CD14-positive monocyte (primary cell): Measurements from ENCODE around the gene HPGD. TPM values are rescaled to one million over a fixed set of nuclear protein-coding genes. Genes with fewer than 3 reads are reported as not detected.

Experiments used
- DNase-seq, 3 donors: peaks; one replicate each; pipeline ENCODE4 v3.0.0-alpha.2; 2011 to 2022
- H2AFZ ChIP-seq: 2 replicates; pipeline ENCODE4 v1.6.0; 2012; ENCODE audit warnings: mild to moderate bottlenecking, low read depth, low read length, inconsistent platforms; ENCODE audit not compliant: insufficient read depth, poor library complexity, severe bottlenecking
- H3K27ac ChIP-seq, 2 donors: 1 replicate in 1 of 2; 2 replicates in 1 of 2; pipeline ENCODE4 v1.5.1; 2012 to 2013; ENCODE audit warnings: low read length in 2 of 2, control low read depth in 1 of 2, inconsistent platforms in 1 of 2, low read depth in 1 of 2, mild to moderate bottlenecking in 1 of 2
- H3K27me3 ChIP-seq, 2 donors: one replicate each; pipeline versions ENCODE4 v1.6.0 to v1.6.1; 2011 to 2013; ENCODE audit warnings: low read length in 2 of 2; ENCODE audit not compliant: control insufficient read depth in 2 of 2, insufficient read depth in 2 of 2
- H3K36me3 ChIP-seq, 2 donors: replicated peaks in 1 of 2; 1 replicate in 1 of 2; 2 replicates in 1 of 2; pipeline versions ENCODE4 v1.5.1 to v1.6.1; 2012 to 2013; ENCODE audit warnings: low read length in 2 of 2, control low read depth in 1 of 2, inconsistent platforms in 1 of 2, mild to moderate bottlenecking in 1 of 2; ENCODE audit not compliant: insufficient read depth in 2 of 2, control insufficient read depth in 1 of 2
- H3K4me1 ChIP-seq, 2 donors: 1 replicate in 1 of 2; 2 replicates in 1 of 2; pipeline versions ENCODE4 v1.5.1 to v1.6.1; 2012 to 2013; ENCODE audit warnings: low read length in 2 of 2, control low read depth in 1 of 2, inconsistent platforms in 1 of 2, mild to moderate bottlenecking in 1 of 2, moderate library complexity in 1 of 2; ENCODE audit not compliant: insufficient read depth in 2 of 2, control insufficient read depth in 1 of 2
- H3K4me2 ChIP-seq: replicated peaks from 2 replicates; pipeline ENCODE3; 2012; ENCODE audit warnings: low read length, moderate library complexity, mild to moderate bottlenecking; ENCODE audit not compliant: poor library complexity, severe bottlenecking; ENCODE audit errors: extremely low read depth
- H3K4me3 ChIP-seq, 3 experiments: fragments of 200-600 bp in 1 of 3; sonication (generic) in 1 of 3; replicated peaks in 1 of 3; 1 replicate in 2 of 3; 2 replicates in 1 of 3; pipeline ENCODE4 v1.5.1; 2011 to 2013; ENCODE audit warnings: low read length in 3 of 3, mild to moderate bottlenecking in 3 of 3, control low read depth in 2 of 3, low read depth in 2 of 3, inconsistent platforms in 1 of 3, moderate library complexity in 1 of 3
- H3K79me2 ChIP-seq: 2 replicates; pipeline ENCODE4 v1.6.0; 2012; ENCODE audit warnings: mild to moderate bottlenecking, control low read depth, inconsistent platforms, low read length, moderate library complexity; ENCODE audit not compliant: insufficient read depth
- H3K9ac ChIP-seq: 2 replicates; pipeline ENCODE4 v1.6.0; 2017; ENCODE audit warnings: low read length, mild to moderate bottlenecking; ENCODE audit not compliant: insufficient read depth, poor library complexity, severe bottlenecking
- H3K9me3 ChIP-seq, 2 donors: replicated peaks in 1 of 2; 1 replicate in 1 of 2; 2 replicates in 1 of 2; pipeline versions ENCODE4 v1.5.1 to v1.6.1; 2012 to 2013; ENCODE audit warnings: low read length in 2 of 2, control low read depth in 1 of 2; ENCODE audit not compliant: control insufficient read depth in 1 of 2, insufficient read depth in 1 of 2
- H4K20me1 ChIP-seq: 2 replicates; pipeline ENCODE4 v1.6.0; 2012; ENCODE audit warnings: mild to moderate bottlenecking, low read length, control low read depth, moderate library complexity; ENCODE audit not compliant: insufficient read depth
- H3K27ac Mint-ChIP-seq, 7 donors: one replicate each; pipeline ENCODE4 v1.8.0; 2020; ENCODE audit warnings: mild to moderate bottlenecking in 7 of 7, mixed read lengths in 7 of 7, moderate library complexity in 6 of 7, inconsistent platforms in 2 of 7
- H3K27me3 Mint-ChIP-seq, 3 donors: one replicate each; pipeline ENCODE4 v1.8.0; 2021 to 2022; ENCODE audit warnings: low read depth in 3 of 3, mild to moderate bottlenecking in 3 of 3, mixed read lengths in 3 of 3, moderate library complexity in 3 of 3, inconsistent platforms in 1 of 3
- H3K36me3 Mint-ChIP-seq, 2 donors: one replicate each; pipeline ENCODE4 v1.8.0; 2020; ENCODE audit warnings: mixed read lengths in 2 of 2, inconsistent platforms in 1 of 2, mild to moderate bottlenecking in 1 of 2
- H3K4me1 Mint-ChIP-seq: one replicate; pipeline ENCODE4 v1.8.0; 2020; ENCODE audit warnings: mild to moderate bottlenecking, mixed read lengths
- H3K4me3 Mint-ChIP-seq, 2 donors: one replicate each; pipeline ENCODE4 v1.8.0; 2020; ENCODE audit warnings: mild to moderate bottlenecking in 2 of 2, mixed read lengths in 2 of 2, moderate library complexity in 1 of 2
- H3K9me3 Mint-ChIP-seq, 7 donors: one replicate each; pipeline ENCODE4 v1.8.0; 2020 to 2022; ENCODE audit warnings: mixed read lengths in 7 of 7, mild to moderate bottlenecking in 6 of 7, moderate library complexity in 6 of 7, inconsistent platforms in 2 of 7
- CTCF ChIP-seq: fragments of 200-600 bp; IDR thresholded peaks from one replicate; pipeline ENCODE4 v1.8.0; 2022; ENCODE audit warnings: antibody characterized with exemption, mild to moderate bottlenecking
- WGBS: methylation state at CpG from one replicate; pipeline ENCODE4 v1.1.5; 2013; ENCODE audit warnings: missing lambda C conversion rate; ENCODE audit not compliant: insufficient coverage; 5-methylcytosine and 5-hydroxymethylcytosine counted together
- intact Hi-C, 2 donors: fragments of 100-400 bp; cut with micrococcal nuclease; formaldehyde crosslinking; loops; one replicate each; pipeline versions ENCODE4 v1.15.0 to v1.15.1; 2023
- polyA plus RNA-seq, 3 donors: library from polyadenylated mRNA; depleted of rRNA in 1 of 3; unstranded in 2 of 3; stranded (reverse) in 1 of 3; fragments of 300-500 nt in 2 of 3; fragments of >200 nt in 1 of 3; fragmentation: Illumina TruSeq in 2 of 3; gene quantifications; 1 replicate in 2 of 3; 2 replicates in 1 of 3; pipeline ENCODE4 v1.2.3, GENCODE V29; 2012 to 2021

The HPGD gene
- polyA plus RNA-seq, 3 donors: 0.17 to 2.3 (median 1.3) TPM

- Histone ChIP-seq H3K79me2 (no peaks in the 10 kb centered on the region), H3K4me3 (no peak overlapping the region), H3K9me3 (peaks cover 0 to 8% of the 10 kb centered on the region in 2 donors), H2AFZ (no peak overlapping the region), H4K20me1 (no peaks in the 10 kb centered on the region), H3K9ac (no peak overlapping the region), H3K27me3 (no peaks in the 10 kb centered on the region), H3K4me2 (no peak overlapping the region), H3K4me1 (no peaks in the 10 kb centered on the region), H3K27ac (no peak overlapping the region), H3K36me3 (no peaks in the 10 kb centered on the region)
- Mint-ChIP-seq H3K36me3 (no peaks in the 10 kb centered on the region), H3K4me1 (no peaks in the 10 kb centered on the region), H3K27ac (no peak overlapping the region), H3K4me3 (no peak overlapping the region), H3K9me3 (peaks cover 3 to 18% (median 8%) of the 10 kb centered on the region in 7 donors), H3K27me3 (peaks cover 0 to 3% (median 0%) of the 10 kb centered on the region in 3 donors)
- intact Hi-C loops: no loop called here
- DNase-seq: no peak
- no peak for TF ChIP-seq CTCF
These were observed 32.0 kb upstream of the HPGD start for GRCh38 chr4:174554231-174554728.

- peaks cover 0 to 8% of the 10 kb centered on the region in 2 donors for H3K9me3 ChIP-seq
- no peak for DNase-seq
- no peak for TF ChIP-seq CTCF
- H3K79me2 ChIP-seq: no peaks in the 10 kb centered on the region
- H4K20me1 ChIP-seq: no peaks in the 10 kb centered on the region
- no peak overlapping the region for H3K4me2 ChIP-seq
- peaks cover 3 to 18% (median 8%) of the 10 kb centered on the region in 7 donors for H3K9me3 Mint-ChIP-seq
- intact Hi-C loops: no loop called here
- no CpG with 5 or more reads among the region's 2 CpGs for WGBS
- no peaks in the 10 kb centered on the region for H3K36me3 Mint-ChIP-seq
- no peak overlapping the region for H3K27ac Mint-ChIP-seq
- H3K27me3 Mint-ChIP-seq: peaks cover 0 to 3% (median 0%) of the 10 kb centered on the region in 3 donors
- H3K4me1 ChIP-seq: no peaks in the 10 kb centered on the region
- no peak overlapping the region for H3K9ac ChIP-seq
- H3K36me3 ChIP-seq: no peaks in the 10 kb centered on the region
- H3K27me3 ChIP-seq: no peaks in the 10 kb centered on the region
- H3K4me3 ChIP-seq: no peak overlapping the region
- H2AFZ ChIP-seq: no peak overlapping the region
- no peak overlapping the region for H3K4me3 Mint-ChIP-seq
- no peak overlapping the region for H3K27ac ChIP-seq
- H3K4me1 Mint-ChIP-seq: no peaks in the 10 kb centered on the region
These were observed 31.5 kb upstream of the HPGD start for GRCh38 chr4:174553828-174554227.
